Loucy (cell line): ENCODE data around the gene CACNA1C.

Experiments
- CTCF ChIP-seq: fragments of 200-600 bp; sonication (generic); conservative IDR thresholded peaks from 2 replicates; pipeline ENCODE4 v1.5.1; 2014; ENCODE audit warnings: mild to moderate bottlenecking, antibody characterized with exemption, low read length
- EZH2phosphoT487 ChIP-seq: fragments of 200-600 bp; IDR thresholded peaks from 2 replicates; pipeline ENCODE4 v1.6.1; 2018; ENCODE audit warnings: antibody characterized with exemption, mild to moderate bottlenecking, moderate library complexity, borderline replicate concordance

GRCh38 chr12:2165021-2165420 lies 112.2 kb downstream of the CACNA1C start:
- no peak for TF ChIP-seq CTCF
- TF ChIP-seq EZH2phosphoT487: no peak
